Measurements from ENCODE around the gene PNMA8B.

DNA sequence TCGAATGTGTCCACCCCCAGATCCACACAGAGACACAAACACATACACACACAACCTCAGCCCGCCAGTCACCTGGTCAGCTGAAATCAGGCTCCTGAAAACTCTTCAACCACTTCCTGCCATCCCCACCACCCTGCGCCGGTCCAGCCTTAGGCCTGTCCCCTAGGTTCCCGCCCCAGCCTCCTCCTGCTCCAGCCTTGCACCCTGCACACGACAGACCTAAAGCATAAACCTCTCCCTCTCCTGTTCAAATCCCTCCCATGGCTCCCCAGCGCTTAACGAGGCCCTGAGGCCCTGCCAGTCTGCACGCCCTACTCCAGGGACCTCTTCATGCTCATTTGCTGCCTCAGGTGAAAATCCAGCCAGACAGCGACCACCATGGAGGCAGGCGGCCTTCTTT, 7.1 kb downstream of the PNMA8B start:
- TF ChIP-seq POLR2A (IDR thresholded peaks at IDR 0.05; ENCODE audit: low read depth), result no peak
- TF ChIP-seq, protein P1, sequence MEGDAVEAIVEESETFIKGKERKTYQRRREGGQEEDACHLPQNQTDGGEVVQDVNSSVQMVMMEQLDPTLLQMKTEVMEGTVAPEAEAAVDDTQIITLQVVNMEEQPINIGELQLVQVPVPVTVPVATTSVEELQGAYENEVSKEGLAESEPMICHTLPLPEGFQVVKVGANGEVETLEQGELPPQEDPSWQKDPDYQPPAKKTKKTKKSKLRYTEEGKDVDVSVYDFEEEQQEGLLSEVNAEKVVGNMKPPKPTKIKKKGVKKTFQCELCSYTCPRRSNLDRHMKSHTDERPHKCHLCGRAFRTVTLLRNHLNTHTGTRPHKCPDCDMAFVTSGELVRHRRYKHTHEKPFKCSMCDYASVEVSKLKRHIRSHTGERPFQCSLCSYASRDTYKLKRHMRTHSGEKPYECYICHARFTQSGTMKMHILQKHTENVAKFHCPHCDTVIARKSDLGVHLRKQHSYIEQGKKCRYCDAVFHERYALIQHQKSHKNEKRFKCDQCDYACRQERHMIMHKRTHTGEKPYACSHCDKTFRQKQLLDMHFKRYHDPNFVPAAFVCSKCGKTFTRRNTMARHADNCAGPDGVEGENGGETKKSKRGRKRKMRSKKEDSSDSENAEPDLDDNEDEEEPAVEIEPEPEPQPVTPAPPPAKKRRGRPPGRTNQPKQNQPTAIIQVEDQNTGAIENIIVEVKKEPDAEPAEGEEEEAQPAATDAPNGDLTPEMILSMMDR (IDR thresholded peaks at IDR 0.05), result no peak
- TF ChIP-seq POLR2AphosphoS5 (IDR thresholded peaks at IDR 0.05), result no peak
- TF ChIP-seq EP300 (IDR thresholded peaks at IDR 0.05), result no peak

Measured in esophagus muscularis mucosa (tissue), 4 donors.